ENCODE measurements around the gene MR1. TPM values are rescaled to one million over a fixed set of nuclear protein-coding genes. Genes with fewer than 3 reads are reported as not detected.

MR1 gene
- total and polyA plus RNA-seq, 9 of the 15 experiments (the other 6 are each of a cell fraction or from before 2014, with no cell fraction given), result 9.7 to 21.7 (median 15.6) TPM

- no peak for TF ChIP-seq CLOCK (CRISPR knock-in tag; IDR thresholded peaks at IDR 0.05; ENCODE audit: borderline replicate concordance)
- TF ChIP-seq KDM4B (IDR thresholded peaks at IDR 0.05; ENCODE audit: borderline replicate concordance in 2 of 2, low read depth in 1 of 2), result no peak
- 0 out of 2 replicates have a peak, but pooled peaks have one; percentile 26 for TF ChIP-seq ZNF197 (CRISPR knock-in tag; IDR thresholded peaks at IDR 0.05; ENCODE audit: low read depth)
- TF ChIP-seq ZNF668 (CRISPR knock-in tag; IDR thresholded peaks at IDR 0.05), result no peak
- no peak for TF ChIP-seq ZNF584 (CRISPR knock-in tag; IDR thresholded peaks at IDR 0.05; ENCODE audit: low read depth)
- peak; percentile 93 for TF ChIP-seq SPI1 (IDR thresholded peaks at IDR 0.05; ENCODE audit: borderline replicate concordance, low read depth, low read length)
- 0 out of 2 replicates have a peak, but pooled peaks have one; percentile 40 for TF ChIP-seq ZBTB17 (CRISPR knock-in tag; IDR thresholded peaks at IDR 0.05)
- TF ChIP-seq ETV1 (tag; conservative IDR thresholded peaks at IDR 0.05; ENCODE audit: low read depth), result 0 out of 2 replicates have a peak, but pooled peaks have one; percentile 11
- TF ChIP-seq ATF4 (CRISPR knock-in tag; IDR thresholded peaks at IDR 0.05), result no peak
- peak; percentile 67; the same call in 1 of the 2 replicates for TF ChIP-seq ELF2 (CRISPR knock-in tag; IDR thresholded peaks at IDR 0.05)
- TF ChIP-seq TEAD2 (tag; IDR thresholded peaks at IDR 0.05), result no peak
- no peak for TF ChIP-seq POLR3A (IDR thresholded peaks at IDR 0.05; ENCODE audit: borderline replicate concordance, extremely low read depth, insufficient read depth, insufficient read length)
- TF ChIP-seq THRB (CRISPR knock-in tag; conservative IDR thresholded peaks at IDR 0.05), result no peak
- TF ChIP-seq ZNF134 (CRISPR knock-in tag; conservative IDR thresholded peaks at IDR 0.05), result no peak
- TF ChIP-seq NUFIP1 (IDR thresholded peaks at IDR 0.05; ENCODE audit: partially characterized antibody), result no peak
- TF ChIP-seq GABPB1 (CRISPR knock-in tag; IDR thresholded peaks at IDR 0.05), result no peak
These were observed 53.7 kb downstream of the MR1 start (continued) for GRCh38 chr1:181087400-181087901.
